Heart left ventricle (tissue), 16 donors: ENCODE data around the gene ATAD3B. TPM values are rescaled to one million over a fixed set of nuclear protein-coding genes. Genes with fewer than 3 reads are reported as not detected.
A peak's percentile ranks its signal among the peaks of the same experiment; 100 is the strongest.
"Not testable (repeated sequence)": the region's sequence is repeated elsewhere in the genome, so short reads cannot be mapped to it uniquely, and the experiment has no call there.

Experiments
- ATAC-seq, 4 donors: fragments of 200-7000 bp; cut with Tn5 transposase; one replicate each; pipeline ENCODE4 v1.9.1; 2020 to 2022; ENCODE audit warnings: moderate library complexity in 4 of 4, mild to moderate bottlenecking in 3 of 4, moderate number of reproducible peaks in 1 of 4
- DNase-seq, 5 donors: peaks; one replicate each; pipeline ENCODE4 v3.0.0-alpha.2; 2020
- H3K27ac ChIP-seq, 12 donors: fragments of 200-600 bp; sonication (generic) in 4 of 12; one replicate each; pipeline versions ENCODE4 v1.5.0 to v1.8.0; 2016 to 2022; ENCODE audit warnings: mild to moderate bottlenecking in 2 of 12
- H3K27me3 ChIP-seq, 9 donors: fragments of 200-600 bp; sonication (generic) in 2 of 9; one replicate each; pipeline versions ENCODE4 v1.5.1 to v1.8.0; 2016 to 2022; ENCODE audit warnings: mild to moderate bottlenecking in 3 of 9
- H3K36me3 ChIP-seq, 9 donors: fragments of 200-600 bp; sonication (generic) in 2 of 9; one replicate each; pipeline versions ENCODE4 v1.5.0 to v1.8.0; 2018 to 2022; ENCODE audit warnings: mild to moderate bottlenecking in 2 of 9
- H3K4me1 ChIP-seq, 12 donors: fragments of 200-600 bp; sonication (generic) in 4 of 12; one replicate each; pipeline versions ENCODE4 v1.5.0 to v1.8.0; 2016 to 2022; ENCODE audit warnings: mild to moderate bottlenecking in 3 of 12
- H3K4me3 ChIP-seq, 12 donors: fragments of 200-600 bp; sonication (generic) in 4 of 12; one replicate each; pipeline versions ENCODE4 v1.5.0 to v1.8.0; 2017 to 2022; ENCODE audit warnings: mild to moderate bottlenecking in 9 of 12, moderate library complexity in 4 of 12
- H3K9me3 ChIP-seq, 12 donors: fragments of 200-600 bp; sonication (generic) in 4 of 12; one replicate each; pipeline versions ENCODE4 v1.5.0 to v1.8.0; 2016 to 2022; ENCODE audit warnings: mild to moderate bottlenecking in 1 of 12
- CTCF ChIP-seq, 12 donors: fragments of 200-600 bp; sonication (generic) in 4 of 12; IDR thresholded peaks; one replicate each; pipeline versions ENCODE4 v1.5.0 to v1.8.0; 2018 to 2022; ENCODE audit warnings: antibody characterized with exemption in 12 of 12, mild to moderate bottlenecking in 5 of 12
- POLR2A ChIP-seq, 2 donors: fragments of 450-650 bp; IDR thresholded peaks; one replicate each; pipeline ENCODE4 v1.6.1; 2017; ENCODE audit warnings: antibody characterized with exemption in 2 of 2, mild to moderate bottlenecking in 2 of 2, moderate library complexity in 2 of 2
- WGBS, 4 donors: extraction: QIAGEN DNeasy Blood & Tissue Kit in 2 of 4; methylation state at CpG; one replicate each; pipeline versions ENCODE4 v1.1.5 to v1.1.7; 2013 to 2018; 5-methylcytosine and 5-hydroxymethylcytosine counted together
- intact Hi-C, 10 donors: fragments of 100-400 bp; cut with DNase I; formaldehyde crosslinking; loops; one replicate each; pipeline versions ENCODE4 v1.11.1 to v1.14.2; 2022
- polyA plus RNA-seq, 2 donors: library from polyadenylated mRNA; stranded (reverse); fragments of 200-250 nt; gene quantifications; one replicate each; pipeline ENCODE4 v1.2.3, GENCODE V29; 2013
- total RNA-seq, 9 donors: library from RNA; depleted of rRNA in 2 of 9; stranded (reverse); fragments of >200 nt in 2 of 9; fragmentation: NEBNext Ultra II Directional in 3 of 9; extraction: Animal tissue kit (Norgen Biotek cat#: 25700) in 3 of 9; gene quantifications; one replicate each; pipeline versions ENCODE4 v1.1.0 to v1.2.4, GENCODE V29; 2016 to 2023
- donor health status: ischemic (EF 13 %, LVEDD 7.1; RV severe dilation, severe dysfunction).
- donor health status: healthy with polysubstance abuse.
- donor health status: DM: no; HTN: yes; CAD: no.
- donor health status: DM: no; HTN: no; CAD: no.
- donor health status: ischemic (EF 25% LVEDD 6.9; RV normal size, moderate dysfunction).
- donor health status: ischemic (EF 25% LVEDD 5.7; RV mildly dilated, moderate dysfunction).
- donor health status: healthy.
- donor health status: DM: yes; HTN: yes; CAD: no.
- donor health status: ischemic (EF 35%, LVEDD 5.7; RV mildly dilated, moderate dysfunction).
- donor health status: nonischemic (EF 11% LVEDD 7.7; RV severe dilation, severe dysfunction).
- donor health status: DM: yes; HTN: yes; CAD: no.
- donor health status: PGD.
- donor health status: ischemic (EF 29% LVEDD 5.4; RV normal size, mild dysfunction).
- donor health status: nonischemic (EF 23%, LVEDD 6.1; RV moderate dilation, normal function).

Gene ATAD3B
- total and polyA plus RNA-seq, 11 donors, result 2.2 to 15.6 (median 7.0) TPM

GRCh38 chr1:1517973-1518620 is 46.5 kb downstream of the ATAD3B start:
- intact Hi-C loops, result loop anchor here in 1 of 10 donors (10.0 kb wide), 1 partner anchor 97 kb away; the partner anchor contains the start of gene MIB2
- DNase-seq, result no peak
- ATAC-seq, result no peak
- H3K4me1 ChIP-seq, result peaks cover 0 to 3% (median 0%) of the 10 kb centered on the region in 12 donors
- no peaks in the 10 kb centered on the region for H3K9me3 ChIP-seq
- H3K4me3 ChIP-seq, result no peak overlapping the region
- WGBS, 4 donors, result 93 to 97% (median 94%) methylated on average over 24 to 28 of the region's 28 CpGs
- no peaks in the 10 kb centered on the region for H3K27me3 ChIP-seq
- H3K27ac ChIP-seq, result no peak overlapping the region
- peaks cover 0 to 42% (median 29%) of the 10 kb centered on the region in 9 donors for H3K36me3 ChIP-seq
- TF ChIP-seq CTCF (IDR thresholded peaks at IDR 0.05) (no peak), POLR2A (IDR thresholded peaks at IDR 0.05) (no peak)

GRCh38 chr1:1518621-1519007 is 47.0 kb downstream of the ATAD3B start:
- DNase-seq, H3K4me3 ChIP-seq, H3K4me1 ChIP-seq, ATAC-seq, H3K9me3 ChIP-seq, H3K27ac ChIP-seq, H3K27me3 ChIP-seq: not testable (repeated sequence)
- peaks cover 0 to 47% (median 34%) of the 10 kb centered on the region in 9 donors for H3K36me3 ChIP-seq
- intact Hi-C loops, result loop anchor here in 1 of 10 donors (10.0 kb wide), 1 partner anchor 96 kb away; the partner anchor contains the start of gene MIB2
- 93 to 96% (median 95%) methylated on average over 19 of the region's 19 CpGs for WGBS, 4 donors

- H3K4me3 ChIP-seq, H3K27ac ChIP-seq, DNase-seq, H3K9me3 ChIP-seq, H3K4me1 ChIP-seq, H3K27me3 ChIP-seq: not testable (repeated sequence)
- ATAC-seq, result peak in 1 of 4 donors; percentile 21
- 93 to 98% (median 95%) methylated on average over 31 to 51 of the region's 51 CpGs for WGBS, 4 donors
- intact Hi-C loops, result loop anchor here in 1 of 10 donors (10.0 kb wide), 1 partner anchor 95 kb away; the partner anchor contains the start of gene MIB2
- peaks cover 0 to 51% (median 37%) of the 10 kb centered on the region in 9 donors for H3K36me3 ChIP-seq
Measured at GRCh38 chr1:1519805-1520505, 48.4 kb downstream of the ATAD3B start.

- H3K27ac ChIP-seq, result no peak overlapping the region
- no peaks in the 10 kb centered on the region for H3K9me3 ChIP-seq
- TF ChIP-seq POLR2A (IDR thresholded peaks at IDR 0.05) (no peak), CTCF (IDR thresholded peaks at IDR 0.05) (no peak)
- DNase-seq (no peak), ATAC-seq (no peak)
- no peaks in the 10 kb centered on the region for H3K4me1 ChIP-seq
- H3K4me3 ChIP-seq, result no peak overlapping the region
- H3K36me3 ChIP-seq, result peaks cover 0 to 61% (median 40%) of the 10 kb centered on the region in 9 donors
- WGBS, 4 donors, result 93 to 97% (median 95%) methylated on average over 17 to 19 of the region's 19 CpGs
- no peaks in the 10 kb centered on the region for H3K27me3 ChIP-seq
- intact Hi-C loops, result no loop called here
Measured at GRCh38 chr1:1521331-1521730, 49.8 kb downstream of the ATAD3B start.

GRCh38 chr1:1522536-1522935 is 51.0 kb downstream of the ATAD3B start:
- DNase-seq, intact Hi-C loops, ATAC-seq, H3K27me3 ChIP-seq, H3K4me1 ChIP-seq, H3K27ac ChIP-seq, H3K4me3 ChIP-seq, H3K9me3 ChIP-seq: not testable (repeated sequence)
- WGBS, 4 donors, result 93 to 100% (median 95%) methylated on average over 5 to 30 of the region's 30 CpGs
- peaks cover 0 to 61% (median 36%) of the 10 kb centered on the region in 9 donors for H3K36me3 ChIP-seq

GRCh38 chr1:1523226-1523625 is 51.7 kb downstream of the ATAD3B start:
- H3K27me3 ChIP-seq, H3K4me1 ChIP-seq, DNase-seq, intact Hi-C loops, ATAC-seq, H3K4me3 ChIP-seq, H3K9me3 ChIP-seq, H3K27ac ChIP-seq: not testable (repeated sequence)
- H3K36me3 ChIP-seq, result peaks cover 0 to 62% (median 40%) of the 10 kb centered on the region in 9 donors
- WGBS, 4 donors, result 94 to 98% (median 97%) methylated on average over 25 to 31 of the region's 31 CpGs

- intact Hi-C loops, result not testable (repeated sequence)
- H3K36me3 ChIP-seq, result peaks cover 0 to 63% (median 45%) of the 10 kb centered on the region in 9 donors
Measured at GRCh38 chr1:1523651-1524050, 52.1 kb downstream of the ATAD3B start.

GRCh38 chr1:1524750-1525383 is 53.3 kb downstream of the ATAD3B start:
- DNase-seq, intact Hi-C loops, H3K4me3 ChIP-seq, H3K9me3 ChIP-seq, H3K27me3 ChIP-seq, ATAC-seq, H3K4me1 ChIP-seq, H3K27ac ChIP-seq: not testable (repeated sequence)
- H3K36me3 ChIP-seq, result peaks cover 0 to 70% (median 51%) of the 10 kb centered on the region in 9 donors
- WGBS, 4 donors, result 94 to 97% (median 95%) methylated on average over 20 to 27 of the region's 30 CpGs

More at GRCh38 chr1:1523651-1524050, 52.1 kb downstream of the ATAD3B start:
- not testable (repeated sequence) for DNase-seq, H3K27me3 ChIP-seq, H3K9me3 ChIP-seq, H3K27ac ChIP-seq, H3K4me3 ChIP-seq, ATAC-seq, H3K4me1 ChIP-seq
- WGBS, 4 donors, result 91 to 97% (median 94%) methylated on average over 6 to 17 of the region's 17 CpGs
